Sigmoid colon (tissue), 3 donors: Measurements from ENCODE around the gene PPARD.

Experiments used
- CTCF ChIP-seq, 4 experiments: fragments of 450-650 bp in 3 of 4; fragments of 200-600 bp in 1 of 4; IDR thresholded peaks; one replicate each; pipeline ENCODE4 v1.5.1; 2016 to 2019; ENCODE audit warnings: antibody characterized with exemption in 4 of 4, mild to moderate bottlenecking in 3 of 4, moderate library complexity in 2 of 4
- POLR2A ChIP-seq, 2 donors: fragments of 450-650 bp; IDR thresholded peaks; one replicate each; pipeline ENCODE4 v1.6.1; 2016; ENCODE audit warnings: antibody characterized with exemption in 2 of 2, mild to moderate bottlenecking in 2 of 2, moderate library complexity in 2 of 2

- no peak for TF ChIP-seq CTCF (IDR thresholded peaks at IDR 0.05)
- TF ChIP-seq POLR2A (IDR thresholded peaks at IDR 0.05), result no peak
Observed at GRCh38 chr6:35357677-35358076, 15.3 kb downstream of the PPARD start.
